ENCODE results near the gene POMT1. TPM values are rescaled to one million over a fixed set of nuclear protein-coding genes. Genes with fewer than 3 reads are reported as not detected.

The POMT1 gene
- polyA plus RNA-seq, 1 of the 3 experiments (the other 2 are of a cell fraction): 44.5 TPM

DNA sequence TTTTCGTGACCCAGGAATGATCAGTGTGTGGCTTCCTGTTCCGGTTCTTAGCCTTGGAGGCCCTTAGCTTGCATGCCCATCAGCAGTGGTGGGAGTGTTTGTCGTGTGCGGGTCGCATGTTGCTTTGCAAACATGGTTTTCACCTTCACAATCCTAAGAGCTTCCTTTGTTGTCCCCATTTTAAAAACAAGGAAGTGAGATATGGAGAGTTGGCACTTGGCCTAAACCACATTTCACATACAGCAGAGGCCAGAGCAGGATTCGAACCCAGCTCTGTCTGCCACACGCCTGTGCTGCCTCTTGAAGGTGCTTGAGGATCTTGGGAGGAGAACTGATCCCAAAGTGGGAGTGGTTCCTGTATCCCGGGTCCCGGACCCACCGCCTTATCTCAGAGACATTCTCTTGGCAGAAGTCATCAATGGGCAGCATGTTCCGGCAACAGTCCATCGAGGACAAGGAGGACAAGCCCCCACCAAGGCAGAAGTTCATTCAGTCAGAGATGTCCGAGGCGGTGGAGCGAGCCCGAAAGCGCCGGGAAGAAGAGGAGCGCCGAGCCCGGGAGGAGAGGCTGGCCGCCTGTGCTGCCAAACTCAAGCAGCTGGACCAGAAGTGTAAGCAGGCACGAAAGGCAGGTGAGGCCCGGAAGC lies 38.2 kb upstream of the POMT1 start:
- no peaks in the 10 kb centered on the region for H3K4me1 ChIP-seq (ENCODE audit: control insufficient read depth in 1 of 2, insufficient read depth in 2 of 2, low read depth in 1 of 2, low read length in 1 of 2)
- POLR2A ChIA-PET: no interaction called here
- H3K27me3 ChIP-seq (ENCODE audit: insufficient read depth): no peaks in the 10 kb centered on the region
- 90% methylated on average over 23 of the region's 24 CpGs for WGBS (ENCODE audit: low lambda C conversion rate)
- peaks cover 69 to 72% of the 10 kb centered on the region in 2 experiments for H3K36me3 ChIP-seq (replicated peaks in 1 of 2; ENCODE audit: control insufficient read depth in 1 of 2, insufficient read depth in 2 of 2, low read length in 1 of 2)
- H3K9me3 ChIP-seq: no peaks in the 10 kb centered on the region
- H3K79me2 ChIP-seq (ENCODE audit: insufficient read depth): peaks cover 89% of the 10 kb centered on the region
- H4K20me1 ChIP-seq (ENCODE audit: insufficient read depth): peaks cover 24% of the 10 kb centered on the region
- no peak overlapping the region for H3K27ac ChIP-seq (ENCODE audit: low read depth in 2 of 2, low read length in 1 of 2)
- no peak for DNase-seq
- peaks cover 5% of the 10 kb centered on the region for H3F3A ChIP-seq (replicated peaks; ENCODE audit: insufficient read depth)
- no peak overlapping the region for H2AFZ ChIP-seq (ENCODE audit: low read depth)
- H3K9ac ChIP-seq: no peak overlapping the region
- H3K4me3 ChIP-seq (ENCODE audit: low read depth in 2 of 2, low read length in 1 of 2): no peak overlapping the region
- no peak overlapping the region for H3K4me2 ChIP-seq
- TF ChIP-seq MEF2A (IDR thresholded peaks at IDR 0.05; ENCODE audit: borderline replicate concordance, low read depth): no peak
- no peak for TF ChIP-seq ELF1 (IDR thresholded peaks at IDR 0.05)
- no peak for TF ChIP-seq RCOR1 (IDR thresholded peaks at IDR 0.05; ENCODE audit: low read length)
- no peak for TF ChIP-seq EZH2phosphoT487 (IDR thresholded peaks at IDR 0.05; ENCODE audit: borderline replicate concordance, low read depth)
- TF ChIP-seq, protein P1, sequence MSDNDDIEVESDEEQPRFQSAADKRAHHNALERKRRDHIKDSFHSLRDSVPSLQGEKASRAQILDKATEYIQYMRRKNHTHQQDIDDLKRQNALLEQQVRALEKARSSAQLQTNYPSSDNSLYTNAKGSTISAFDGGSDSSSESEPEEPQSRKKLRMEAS (IDR thresholded peaks at IDR 0.05; ENCODE audit: low read depth): no peak
- TF ChIP-seq, protein P2, sequence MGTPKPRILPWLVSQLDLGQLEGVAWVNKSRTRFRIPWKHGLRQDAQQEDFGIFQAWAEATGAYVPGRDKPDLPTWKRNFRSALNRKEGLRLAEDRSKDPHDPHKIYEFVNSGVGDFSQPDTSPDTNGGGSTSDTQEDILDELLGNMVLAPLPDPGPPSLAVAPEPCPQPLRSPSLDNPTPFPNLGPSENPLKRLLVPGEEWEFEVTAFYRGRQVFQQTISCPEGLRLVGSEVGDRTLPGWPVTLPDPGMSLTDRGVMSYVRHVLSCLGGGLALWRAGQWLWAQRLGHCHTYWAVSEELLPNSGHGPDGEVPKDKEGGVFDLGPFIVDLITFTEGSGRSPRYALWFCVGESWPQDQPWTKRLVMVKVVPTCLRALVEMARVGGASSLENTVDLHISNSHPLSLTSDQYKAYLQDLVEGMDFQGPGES (IDR thresholded peaks at IDR 0.05; ENCODE audit: low read depth, low read length): no peak
- TF ChIP-seq FOXM1 (IDR thresholded peaks at IDR 0.05; ENCODE audit: low read depth): no peak
- TF ChIP-seq, protein P3, sequence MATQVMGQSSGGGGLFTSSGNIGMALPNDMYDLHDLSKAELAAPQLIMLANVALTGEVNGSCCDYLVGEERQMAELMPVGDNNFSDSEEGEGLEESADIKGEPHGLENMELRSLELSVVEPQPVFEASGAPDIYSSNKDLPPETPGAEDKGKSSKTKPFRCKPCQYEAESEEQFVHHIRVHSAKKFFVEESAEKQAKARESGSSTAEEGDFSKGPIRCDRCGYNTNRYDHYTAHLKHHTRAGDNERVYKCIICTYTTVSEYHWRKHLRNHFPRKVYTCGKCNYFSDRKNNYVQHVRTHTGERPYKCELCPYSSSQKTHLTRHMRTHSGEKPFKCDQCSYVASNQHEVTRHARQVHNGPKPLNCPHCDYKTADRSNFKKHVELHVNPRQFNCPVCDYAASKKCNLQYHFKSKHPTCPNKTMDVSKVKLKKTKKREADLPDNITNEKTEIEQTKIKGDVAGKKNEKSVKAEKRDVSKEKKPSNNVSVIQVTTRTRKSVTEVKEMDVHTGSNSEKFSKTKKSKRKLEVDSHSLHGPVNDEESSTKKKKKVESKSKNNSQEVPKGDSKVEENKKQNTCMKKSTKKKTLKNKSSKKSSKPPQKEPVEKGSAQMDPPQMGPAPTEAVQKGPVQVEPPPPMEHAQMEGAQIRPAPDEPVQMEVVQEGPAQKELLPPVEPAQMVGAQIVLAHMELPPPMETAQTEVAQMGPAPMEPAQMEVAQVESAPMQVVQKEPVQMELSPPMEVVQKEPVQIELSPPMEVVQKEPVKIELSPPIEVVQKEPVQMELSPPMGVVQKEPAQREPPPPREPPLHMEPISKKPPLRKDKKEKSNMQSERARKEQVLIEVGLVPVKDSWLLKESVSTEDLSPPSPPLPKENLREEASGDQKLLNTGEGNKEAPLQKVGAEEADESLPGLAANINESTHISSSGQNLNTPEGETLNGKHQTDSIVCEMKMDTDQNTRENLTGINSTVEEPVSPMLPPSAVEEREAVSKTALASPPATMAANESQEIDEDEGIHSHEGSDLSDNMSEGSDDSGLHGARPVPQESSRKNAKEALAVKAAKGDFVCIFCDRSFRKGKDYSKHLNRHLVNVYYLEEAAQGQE (IDR thresholded peaks at IDR 0.05; ENCODE audit: low read depth, low read length): no peak
- TF ChIP-seq, protein P4, sequence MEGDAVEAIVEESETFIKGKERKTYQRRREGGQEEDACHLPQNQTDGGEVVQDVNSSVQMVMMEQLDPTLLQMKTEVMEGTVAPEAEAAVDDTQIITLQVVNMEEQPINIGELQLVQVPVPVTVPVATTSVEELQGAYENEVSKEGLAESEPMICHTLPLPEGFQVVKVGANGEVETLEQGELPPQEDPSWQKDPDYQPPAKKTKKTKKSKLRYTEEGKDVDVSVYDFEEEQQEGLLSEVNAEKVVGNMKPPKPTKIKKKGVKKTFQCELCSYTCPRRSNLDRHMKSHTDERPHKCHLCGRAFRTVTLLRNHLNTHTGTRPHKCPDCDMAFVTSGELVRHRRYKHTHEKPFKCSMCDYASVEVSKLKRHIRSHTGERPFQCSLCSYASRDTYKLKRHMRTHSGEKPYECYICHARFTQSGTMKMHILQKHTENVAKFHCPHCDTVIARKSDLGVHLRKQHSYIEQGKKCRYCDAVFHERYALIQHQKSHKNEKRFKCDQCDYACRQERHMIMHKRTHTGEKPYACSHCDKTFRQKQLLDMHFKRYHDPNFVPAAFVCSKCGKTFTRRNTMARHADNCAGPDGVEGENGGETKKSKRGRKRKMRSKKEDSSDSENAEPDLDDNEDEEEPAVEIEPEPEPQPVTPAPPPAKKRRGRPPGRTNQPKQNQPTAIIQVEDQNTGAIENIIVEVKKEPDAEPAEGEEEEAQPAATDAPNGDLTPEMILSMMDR (IDR thresholded peaks at IDR 0.05): no peak
- no peak for TF ChIP-seq TAF1 (IDR thresholded peaks at IDR 0.05; ENCODE audit: borderline replicate concordance, low read depth, low read length)
- no peak for TF ChIP-seq GABPA (IDR thresholded peaks at IDR 0.05; ENCODE audit: low read depth)
- no peak for TF ChIP-seq FOSL2 (IDR thresholded peaks at IDR 0.05; ENCODE audit: borderline replicate concordance, low read depth)
- no peaks in the 10 kb centered on the region for H3K9me2 ChIP-seq
- CTCF ChIA-PET: interaction anchor here (0.5 to 2.2 kb wide), 6 partner anchors 12 to 639 kb away, joined by 3 to 9 read pairs (median 3); no protein-coding TSS in a partner anchor
